HFF-Myc (cell line): ENCODE measurements around the gene HOXC4.

Experiments used
- DNase-seq: peaks from one replicate; pipeline ENCODE4 v3.0.0-alpha.2; 2011; ENCODE audit warnings: low read depth; ENCODE audit errors: extremely low read depth
- H3K4me3 ChIP-seq: replicated peaks from 2 replicates; pipeline ENCODE4 v1.5.1; 2011; ENCODE audit warnings: low read depth, mild to moderate bottlenecking, control low read depth, low read length
- TF ChIP-seq, protein P1 (sequence below): IDR thresholded peaks from 2 replicates; pipeline ENCODE4 v1.5.1; 2012; ENCODE audit warnings: mild to moderate bottlenecking, low read depth, low read length, control low read depth; ENCODE audit errors: missing control alignments

HOXC4 gene

GRCh38 chr12:54042970-54043853 is 10.4 kb upstream of the HOXC4 start:
- H3K4me3 ChIP-seq: no peak overlapping the region
- TF ChIP-seq, protein P1, sequence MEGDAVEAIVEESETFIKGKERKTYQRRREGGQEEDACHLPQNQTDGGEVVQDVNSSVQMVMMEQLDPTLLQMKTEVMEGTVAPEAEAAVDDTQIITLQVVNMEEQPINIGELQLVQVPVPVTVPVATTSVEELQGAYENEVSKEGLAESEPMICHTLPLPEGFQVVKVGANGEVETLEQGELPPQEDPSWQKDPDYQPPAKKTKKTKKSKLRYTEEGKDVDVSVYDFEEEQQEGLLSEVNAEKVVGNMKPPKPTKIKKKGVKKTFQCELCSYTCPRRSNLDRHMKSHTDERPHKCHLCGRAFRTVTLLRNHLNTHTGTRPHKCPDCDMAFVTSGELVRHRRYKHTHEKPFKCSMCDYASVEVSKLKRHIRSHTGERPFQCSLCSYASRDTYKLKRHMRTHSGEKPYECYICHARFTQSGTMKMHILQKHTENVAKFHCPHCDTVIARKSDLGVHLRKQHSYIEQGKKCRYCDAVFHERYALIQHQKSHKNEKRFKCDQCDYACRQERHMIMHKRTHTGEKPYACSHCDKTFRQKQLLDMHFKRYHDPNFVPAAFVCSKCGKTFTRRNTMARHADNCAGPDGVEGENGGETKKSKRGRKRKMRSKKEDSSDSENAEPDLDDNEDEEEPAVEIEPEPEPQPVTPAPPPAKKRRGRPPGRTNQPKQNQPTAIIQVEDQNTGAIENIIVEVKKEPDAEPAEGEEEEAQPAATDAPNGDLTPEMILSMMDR: no peak
- DNase-seq: no peak

DNA sequence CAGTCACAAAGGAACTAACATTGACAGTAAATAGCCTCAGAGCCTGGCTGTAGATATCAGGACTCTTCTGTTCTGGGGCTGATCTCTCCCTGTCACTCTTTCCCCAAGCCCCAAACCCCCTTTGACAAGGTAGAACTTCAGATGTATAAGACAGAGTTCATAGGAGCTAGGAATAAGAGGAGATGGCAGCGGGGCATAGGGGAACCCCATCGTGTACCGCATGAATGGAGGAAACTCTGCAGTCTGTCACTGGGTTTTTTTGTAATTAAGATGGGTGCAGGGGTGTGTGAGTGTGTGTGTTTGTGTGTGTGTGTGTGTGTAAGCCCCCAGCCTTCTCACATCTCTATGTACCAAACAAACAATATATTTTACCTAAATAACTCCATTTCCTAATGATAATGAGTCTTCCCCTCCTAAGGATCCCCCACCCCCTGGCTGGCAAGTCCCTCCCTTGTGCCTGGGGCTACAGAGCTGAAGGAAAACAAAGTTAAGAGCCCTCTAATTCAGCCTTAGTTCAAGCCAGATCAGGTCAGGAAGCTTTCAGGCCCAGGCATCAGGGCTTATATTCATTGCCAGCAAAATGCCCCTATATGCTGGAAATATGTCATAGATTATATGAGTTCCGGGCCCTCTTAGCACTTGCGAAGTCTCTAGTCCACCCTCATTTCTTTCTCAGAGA is 9.1 kb upstream of the HOXC4 start:
- DNase-seq: no peak
- TF ChIP-seq, protein P1: no peak
- no peak overlapping the region for H3K4me3 ChIP-seq

DNA sequence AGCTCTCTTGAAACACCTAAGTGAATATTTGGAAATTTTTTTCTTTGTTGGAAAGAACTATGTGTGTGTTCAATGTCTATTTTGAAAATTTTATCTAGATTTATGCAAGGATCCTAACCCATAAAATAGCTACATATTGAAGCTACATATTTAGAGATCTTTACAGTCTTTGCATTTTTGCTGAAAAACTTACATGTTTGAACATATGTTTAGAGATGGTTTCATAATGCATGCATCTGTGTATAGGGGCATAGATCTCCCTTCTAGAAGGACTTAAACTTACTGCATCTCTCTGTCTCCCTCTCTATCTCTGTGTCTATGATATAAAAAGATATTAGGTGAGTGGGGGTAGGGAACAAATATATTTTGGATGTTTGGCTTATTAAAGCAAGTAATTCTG is 8.2 kb upstream of the HOXC4 start:
- TF ChIP-seq, protein P1: no peak
- no peak for DNase-seq
- no peak overlapping the region for H3K4me3 ChIP-seq

- no peak overlapping the region for H3K4me3 ChIP-seq
- DNase-seq: no peak
- TF ChIP-seq, protein P1: no peak
These were observed 7.6 kb upstream of the HOXC4 start for GRCh38 chr12:54045868-54046521.

DNA sequence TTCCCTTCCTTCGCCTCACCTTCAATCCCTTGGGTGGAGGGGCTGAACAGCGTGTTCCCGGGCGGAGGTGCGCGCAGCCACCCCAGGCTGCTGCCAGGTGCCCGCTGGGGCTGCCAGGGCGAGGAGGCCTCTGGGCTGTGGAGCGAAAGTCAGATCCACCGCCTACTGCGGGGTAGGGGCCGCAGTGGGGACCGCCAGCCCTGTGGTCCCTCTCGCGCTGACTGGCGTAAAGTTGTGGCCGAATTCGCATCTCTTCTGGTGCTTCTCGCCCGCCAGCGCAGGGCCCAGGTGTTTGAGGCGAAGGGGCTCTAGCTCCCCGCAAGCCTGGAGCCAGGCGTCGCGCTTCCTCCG is 6.9 kb upstream of the HOXC4 start:
- H3K4me3 ChIP-seq: no peak overlapping the region
- no peak for DNase-seq
- TF ChIP-seq, protein P1: no peak

DNA sequence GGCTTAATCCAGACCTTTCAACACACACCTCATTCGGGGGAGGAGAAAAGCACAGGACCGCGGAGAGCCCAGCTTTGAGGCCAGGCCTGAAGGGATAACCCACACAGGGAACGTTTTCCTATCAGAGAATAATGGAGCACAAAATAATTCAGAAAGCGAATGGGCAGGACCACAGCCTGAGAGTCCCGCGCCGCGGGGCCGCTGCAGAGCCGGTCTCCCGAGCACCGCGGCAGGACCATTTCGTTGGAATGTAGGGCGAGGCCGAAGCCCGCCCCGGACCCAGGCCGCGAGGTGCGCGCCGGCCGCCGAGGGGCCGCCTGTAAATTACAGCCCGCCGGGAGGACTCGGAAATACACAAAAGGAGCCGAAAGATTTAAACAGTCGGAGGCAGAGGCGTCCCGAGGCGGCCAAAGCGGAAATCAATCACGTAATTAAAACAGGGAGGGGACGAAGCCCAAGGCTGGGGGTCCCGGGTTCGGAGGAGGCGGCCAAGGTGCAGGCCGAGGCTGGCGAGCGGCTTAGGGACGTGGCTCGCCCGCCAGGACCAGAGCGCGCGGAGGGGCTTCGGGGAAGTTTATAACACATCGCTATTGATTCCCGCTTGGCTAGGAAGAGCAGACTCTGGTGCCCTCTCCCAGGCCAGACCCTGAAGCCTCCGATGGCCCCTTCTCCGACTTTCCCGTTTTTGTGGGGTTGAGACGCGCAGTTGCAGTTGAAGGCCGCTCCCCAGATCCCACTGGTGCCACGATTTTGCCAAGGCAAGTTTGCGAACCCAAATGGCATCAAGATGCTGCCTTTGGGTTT is 6.3 kb upstream of the HOXC4 start:
- TF ChIP-seq, protein P1: no peak
- H3K4me3 ChIP-seq: no peak overlapping the region
- no peak for DNase-seq
